GM12878 (cell line): ENCODE measurements around the gene LARGE1. TPM values are rescaled to one million over a fixed set of nuclear protein-coding genes. Genes with fewer than 3 reads are reported as not detected.

Source experiments
- EP300 ChIP-seq, 2 experiments: fragments of 150-350 bp in 1 of 2; IDR thresholded peaks; 2 replicates each; pipeline ENCODE4 v1.6.1; 2011 to 2012; ENCODE audit warnings: low read depth in 2 of 2, low read length in 2 of 2, borderline replicate concordance in 1 of 2, improper control_type of control experiment in 1 of 2, inconsistent platforms in 1 of 2; ENCODE audit not compliant: control insufficient read depth in 1 of 2
- HDAC2 ChIP-seq: fragments of 200-600 bp; sonication (generic); IDR thresholded peaks from 2 replicates; pipeline ENCODE4 v1.6.1; 2017
- PML ChIP-seq: IDR thresholded peaks from 2 replicates; pipeline ENCODE4 v1.6.1; 2012; ENCODE audit warnings: low read length, inconsistent platforms
- RAD51 ChIP-seq: fragments of 450-650 bp; IDR thresholded peaks from 2 replicates; pipeline ENCODE4 v1.6.1; 2016; ENCODE audit warnings: moderate library complexity, mild to moderate bottlenecking, inconsistent platforms
- REST ChIP-seq: IDR thresholded peaks from 2 replicates; pipeline ENCODE4 v1.6.1; 2012; ENCODE audit warnings: mild to moderate bottlenecking, low read depth, low read length
- SMAD5 ChIP-seq: IDR thresholded peaks from 2 replicates; pipeline ENCODE4 v1.6.1; 2016; ENCODE audit warnings: antibody characterized with exemption, low read depth
- SP1 ChIP-seq: IDR thresholded peaks from one replicate; pipeline ENCODE4 v1.6.1; 2011; ENCODE audit warnings: low read depth, low read length
- SRF ChIP-seq, 2 experiments: IDR thresholded peaks; 2 replicates each; pipeline ENCODE4 v1.6.1; 2011; ENCODE audit warnings: low read depth in 2 of 2, low read length in 2 of 2, mild to moderate bottlenecking in 1 of 2, moderate library complexity in 1 of 2
- ZNF274 ChIP-seq: IDR thresholded peaks from one replicate; pipeline ENCODE4 v1.8.0; 2011; ENCODE audit not compliant: insufficient read length, insufficient read depth
- polyA plus RNA-seq, 11 experiments: library from polyadenylated mRNA; depleted of rRNA in 4 of 11; unstranded in 6 of 11; stranded (reverse) in 5 of 11; fragments of >200 nt; fragmentation: Nextera tagmentation in 4 of 11; fragmentation: Illumina TruSeq in 1 of 11; extraction: Ambion mirVana in 4 of 11; extraction: Trizol in 1 of 11; gene quantifications; 1 replicate in 1 of 11; 2 replicates in 10 of 11; pipeline versions ENCODE4 v1.2.1 to v1.2.3, GENCODE V29; 2011 to 2016; ENCODE audit warnings: inconsistent platforms in 2 of 11, missing spikeins in 2 of 11, low read depth in 1 of 11
- total RNA-seq, 4 experiments: library from RNA; depleted of rRNA in 3 of 4; stranded (reverse); fragments of >200 nt in 3 of 4; fragmentation: Illumina TruSeq in 1 of 4; extraction: Trizol in 1 of 4; gene quantifications; 2 replicates each; pipeline versions ENCODE4 v1.2.1 to v1.2.3, GENCODE V29; 2013 to 2021
- TF ChIP-seq, protein P1 (sequence below): fragments of 450-650 bp; IDR thresholded peaks from 2 replicates; pipeline ENCODE4 v1.6.1; 2017; ENCODE audit warnings: mild to moderate bottlenecking, low read depth, inconsistent platforms; ENCODE audit not compliant: poor library complexity, severe bottlenecking
- TF ChIP-seq, protein P2 (sequence below): fragments of 450-650 bp; IDR thresholded peaks from 2 replicates; pipeline ENCODE4 v1.6.1; 2017; ENCODE audit warnings: mild to moderate bottlenecking, moderate library complexity
- TF ChIP-seq, protein P3 (sequence below): fragments of 450-650 bp; IDR thresholded peaks from 2 replicates; pipeline ENCODE4 v1.6.1; 2018; ENCODE audit warnings: borderline replicate concordance, mild to moderate bottlenecking; ENCODE audit not compliant: partially characterized antibody

The LARGE1 gene
- total and polyA plus RNA-seq, 10 of the 15 experiments (the other 5 are each of a cell fraction or from before 2014, with no cell fraction given) = 3.2 to 41.4 (median 17.3) TPM

DNA sequence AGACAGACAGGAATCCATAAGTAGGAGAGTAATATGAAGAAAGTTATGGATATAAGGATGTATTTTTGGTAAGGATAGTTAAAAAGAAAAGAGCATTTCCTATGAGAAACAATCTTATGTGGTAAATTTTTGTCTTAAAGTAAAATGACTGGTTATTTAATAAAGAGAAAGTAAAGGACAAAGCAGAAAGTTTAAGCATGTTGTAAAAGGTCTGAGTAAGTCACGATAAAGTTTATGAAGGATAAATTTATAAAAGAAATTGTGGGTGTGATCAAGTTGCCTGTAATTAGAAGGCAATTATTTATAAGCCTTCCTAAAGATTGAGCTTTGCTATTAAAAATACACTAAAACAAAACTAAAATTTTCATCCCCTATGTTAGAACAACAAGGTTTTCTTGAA lies 547.4 kb downstream of the LARGE1 start (continued):
- TF ChIP-seq, protein P1, sequence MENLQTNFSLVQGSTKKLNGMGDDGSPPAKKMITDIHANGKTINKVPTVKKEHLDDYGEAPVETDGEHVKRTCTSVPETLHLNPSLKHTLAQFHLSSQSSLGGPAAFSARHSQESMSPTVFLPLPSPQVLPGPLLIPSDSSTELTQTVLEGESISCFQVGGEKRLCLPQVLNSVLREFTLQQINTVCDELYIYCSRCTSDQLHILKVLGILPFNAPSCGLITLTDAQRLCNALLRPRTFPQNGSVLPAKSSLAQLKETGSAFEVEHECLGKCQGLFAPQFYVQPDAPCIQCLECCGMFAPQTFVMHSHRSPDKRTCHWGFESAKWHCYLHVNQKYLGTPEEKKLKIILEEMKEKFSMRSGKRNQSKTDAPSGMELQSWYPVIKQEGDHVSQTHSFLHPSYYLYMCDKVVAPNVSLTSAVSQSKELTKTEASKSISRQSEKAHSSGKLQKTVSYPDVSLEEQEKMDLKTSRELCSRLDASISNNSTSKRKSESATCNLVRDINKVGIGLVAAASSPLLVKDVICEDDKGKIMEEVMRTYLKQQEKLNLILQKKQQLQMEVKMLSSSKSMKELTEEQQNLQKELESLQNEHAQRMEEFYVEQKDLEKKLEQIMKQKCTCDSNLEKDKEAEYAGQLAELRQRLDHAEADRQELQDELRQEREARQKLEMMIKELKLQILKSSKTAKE = no peak
- TF ChIP-seq, protein P2, sequence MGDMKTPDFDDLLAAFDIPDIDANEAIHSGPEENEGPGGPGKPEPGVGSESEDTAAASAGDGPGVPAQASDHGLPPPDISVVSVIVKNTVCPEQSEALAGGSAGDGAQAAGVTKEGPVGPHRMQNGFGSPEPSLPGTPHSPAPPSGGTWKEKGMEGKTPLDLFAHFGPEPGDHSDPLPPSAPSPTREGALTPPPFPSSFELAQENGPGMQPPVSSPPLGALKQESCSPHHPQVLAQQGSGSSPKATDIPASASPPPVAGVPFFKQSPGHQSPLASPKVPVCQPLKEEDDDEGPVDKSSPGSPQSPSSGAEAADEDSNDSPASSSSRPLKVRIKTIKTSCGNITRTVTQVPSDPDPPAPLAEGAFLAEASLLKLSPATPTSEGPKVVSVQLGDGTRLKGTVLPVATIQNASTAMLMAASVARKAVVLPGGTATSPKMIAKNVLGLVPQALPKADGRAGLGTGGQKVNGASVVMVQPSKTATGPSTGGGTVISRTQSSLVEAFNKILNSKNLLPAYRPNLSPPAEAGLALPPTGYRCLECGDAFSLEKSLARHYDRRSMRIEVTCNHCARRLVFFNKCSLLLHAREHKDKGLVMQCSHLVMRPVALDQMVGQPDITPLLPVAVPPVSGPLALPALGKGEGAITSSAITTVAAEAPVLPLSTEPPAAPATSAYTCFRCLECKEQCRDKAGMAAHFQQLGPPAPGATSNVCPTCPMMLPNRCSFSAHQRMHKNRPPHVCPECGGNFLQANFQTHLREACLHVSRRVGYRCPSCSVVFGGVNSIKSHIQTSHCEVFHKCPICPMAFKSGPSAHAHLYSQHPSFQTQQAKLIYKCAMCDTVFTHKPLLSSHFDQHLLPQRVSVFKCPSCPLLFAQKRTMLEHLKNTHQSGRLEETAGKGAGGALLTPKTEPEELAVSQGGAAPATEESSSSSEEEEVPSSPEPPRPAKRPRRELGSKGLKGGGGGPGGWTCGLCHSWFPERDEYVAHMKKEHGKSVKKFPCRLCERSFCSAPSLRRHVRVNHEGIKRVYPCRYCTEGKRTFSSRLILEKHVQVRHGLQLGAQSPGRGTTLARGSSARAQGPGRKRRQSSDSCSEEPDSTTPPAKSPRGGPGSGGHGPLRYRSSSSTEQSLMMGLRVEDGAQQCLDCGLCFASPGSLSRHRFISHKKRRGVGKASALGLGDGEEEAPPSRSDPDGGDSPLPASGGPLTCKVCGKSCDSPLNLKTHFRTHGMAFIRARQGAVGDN = no peak
- TF ChIP-seq ZNF274 = no peak
- TF ChIP-seq REST = no peak
- no peak for TF ChIP-seq HDAC2
- no peak for TF ChIP-seq SP1
- TF ChIP-seq, protein P3, sequence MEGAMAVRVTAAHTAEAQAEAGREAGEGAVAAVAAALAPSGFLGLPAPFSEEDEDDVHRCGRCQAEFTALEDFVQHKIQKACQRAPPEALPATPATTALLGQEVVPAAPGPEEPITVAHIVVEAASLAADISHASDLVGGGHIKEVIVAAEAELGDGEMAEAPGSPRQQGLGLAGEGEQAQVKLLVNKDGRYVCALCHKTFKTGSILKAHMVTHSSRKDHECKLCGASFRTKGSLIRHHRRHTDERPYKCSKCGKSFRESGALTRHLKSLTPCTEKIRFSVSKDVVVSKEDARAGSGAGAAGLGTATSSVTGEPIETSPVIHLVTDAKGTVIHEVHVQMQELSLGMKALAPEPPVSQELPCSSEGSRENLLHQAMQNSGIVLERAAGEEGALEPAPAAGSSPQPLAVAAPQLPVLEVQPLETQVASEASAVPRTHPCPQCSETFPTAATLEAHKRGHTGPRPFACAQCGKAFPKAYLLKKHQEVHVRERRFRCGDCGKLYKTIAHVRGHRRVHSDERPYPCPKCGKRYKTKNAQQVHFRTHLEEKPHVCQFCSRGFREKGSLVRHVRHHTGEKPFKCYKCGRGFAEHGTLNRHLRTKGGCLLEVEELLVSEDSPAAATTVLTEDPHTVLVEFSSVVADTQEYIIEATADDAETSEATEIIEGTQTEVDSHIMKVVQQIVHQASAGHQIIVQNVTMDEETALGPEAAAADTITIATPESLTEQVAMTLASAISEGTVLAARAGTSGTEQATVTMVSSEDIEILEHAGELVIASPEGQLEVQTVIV = no peak
- no peak for TF ChIP-seq EP300 (IDR thresholded peaks at IDR 0.05; ENCODE audit: borderline replicate concordance in 1 of 2, control insufficient read depth in 1 of 2, low read depth in 2 of 2, low read length in 2 of 2)
- no peak for TF ChIP-seq PML
- no peak for TF ChIP-seq SRF (IDR thresholded peaks at IDR 0.05; ENCODE audit: low read depth in 2 of 2, low read length in 2 of 2)
- TF ChIP-seq RAD51 = no peak
- no peak for TF ChIP-seq SMAD5
- TF ChIP-seq, all 136 proteins: peak for 0
